NOMO-1 (cell line): ENCODE measurements around the gene MTERF4.

Experiments used
- DNase-seq, 2 experiments: peaks; one replicate each; lab custom pipeline; 2025; ENCODE audit not compliant: unreplicated experiment in 2 of 2; lab: John Stamatoyannopoulos, UW

MTERF4 gene

GRCh38 chr2:241070811-241071676 lies 31.0 kb downstream of the MTERF4 start:
- no peak for DNase-seq

- no peak for DNase-seq
These were observed 31.7 kb downstream of the MTERF4 start for GRCh38 chr2:241070361-241070760.

GRCh38 chr2:241069821-241070281 lies 32.2 kb downstream of the MTERF4 start:
- DNase-seq = no peak

- no peak for DNase-seq
These were observed 32.9 kb downstream of the MTERF4 start for GRCh38 chr2:241068942-241069810.

GRCh38 chr2:241068136-241068941 lies 33.7 kb downstream of the MTERF4 start:
- DNase-seq = no peak

- DNase-seq = no peak
These were observed 34.5 kb downstream of the MTERF4 start for GRCh38 chr2:241067501-241068135.

GRCh38 chr2:241066893-241067341 lies 35.2 kb downstream of the MTERF4 start:
- DNase-seq = no peak

- no peak for DNase-seq
These were observed 35.8 kb downstream of the MTERF4 start for GRCh38 chr2:241066171-241066892.

- DNase-seq = no peak
These were observed 36.7 kb downstream of the MTERF4 start for GRCh38 chr2:241065355-241065803.

- DNase-seq = no peak
These were observed 37.2 kb downstream of the MTERF4 start for GRCh38 chr2:241064802-241065354.

GRCh38 chr2:241064008-241064801 lies 37.9 kb downstream of the MTERF4 start:
- no peak for DNase-seq

GRCh38 chr2:241063587-241063986 lies 38.5 kb downstream of the MTERF4 start:
- DNase-seq = no peak

- DNase-seq = no peak
These were observed 39.0 kb downstream of the MTERF4 start for GRCh38 chr2:241063093-241063551.

- no peak for DNase-seq
These were observed 39.5 kb downstream of the MTERF4 start for GRCh38 chr2:241062389-241063092.

GRCh38 chr2:241061275-241061674 lies 40.8 kb downstream of the MTERF4 start:
- no peak for DNase-seq

GRCh38 chr2:241053576-241054251 lies 48.4 kb downstream of the MTERF4 start:
- DNase-seq = no peak
